NK-92 (cell line): Measurements from ENCODE around the gene HMGXB3.

ENCODE experiments used
- DNase-seq: peaks from one replicate; lab custom pipeline; 2025; ENCODE audit not compliant: unreplicated experiment; lab: John Stamatoyannopoulos, UW

HMGXB3 gene, protein sequence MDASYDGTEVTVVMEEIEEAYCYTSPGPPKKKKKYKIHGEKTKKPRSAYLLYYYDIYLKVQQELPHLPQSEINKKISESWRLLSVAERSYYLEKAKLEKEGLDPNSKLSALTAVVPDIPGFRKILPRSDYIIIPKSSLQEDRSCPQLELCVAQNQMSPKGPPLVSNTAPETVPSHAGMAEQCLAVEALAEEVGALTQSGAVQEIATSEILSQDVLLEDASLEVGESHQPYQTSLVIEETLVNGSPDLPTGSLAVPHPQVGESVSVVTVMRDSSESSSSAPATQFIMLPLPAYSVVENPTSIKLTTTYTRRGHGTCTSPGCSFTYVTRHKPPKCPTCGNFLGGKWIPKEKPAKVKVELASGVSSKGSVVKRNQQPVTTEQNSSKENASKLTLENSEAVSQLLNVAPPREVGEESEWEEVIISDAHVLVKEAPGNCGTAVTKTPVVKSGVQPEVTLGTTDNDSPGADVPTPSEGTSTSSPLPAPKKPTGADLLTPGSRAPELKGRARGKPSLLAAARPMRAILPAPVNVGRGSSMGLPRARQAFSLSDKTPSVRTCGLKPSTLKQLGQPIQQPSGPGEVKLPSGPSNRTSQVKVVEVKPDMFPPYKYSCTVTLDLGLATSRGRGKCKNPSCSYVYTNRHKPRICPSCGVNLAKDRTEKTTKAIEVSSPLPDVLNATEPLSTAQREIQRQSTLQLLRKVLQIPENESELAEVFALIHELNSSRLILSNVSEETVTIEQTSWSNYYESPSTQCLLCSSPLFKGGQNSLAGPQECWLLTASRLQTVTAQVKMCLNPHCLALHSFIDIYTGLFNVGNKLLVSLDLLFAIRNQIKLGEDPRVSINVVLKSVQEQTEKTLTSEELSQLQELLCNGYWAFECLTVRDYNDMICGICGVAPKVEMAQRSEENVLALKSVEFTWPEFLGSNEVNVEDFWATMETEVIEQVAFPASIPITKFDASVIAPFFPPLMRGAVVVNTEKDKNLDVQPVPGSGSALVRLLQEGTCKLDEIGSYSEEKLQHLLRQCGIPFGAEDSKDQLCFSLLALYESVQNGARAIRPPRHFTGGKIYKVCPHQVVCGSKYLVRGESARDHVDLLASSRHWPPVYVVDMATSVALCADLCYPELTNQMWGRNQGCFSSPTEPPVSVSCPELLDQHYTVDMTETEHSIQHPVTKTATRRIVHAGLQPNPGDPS (N-terminal part only)

DNA sequence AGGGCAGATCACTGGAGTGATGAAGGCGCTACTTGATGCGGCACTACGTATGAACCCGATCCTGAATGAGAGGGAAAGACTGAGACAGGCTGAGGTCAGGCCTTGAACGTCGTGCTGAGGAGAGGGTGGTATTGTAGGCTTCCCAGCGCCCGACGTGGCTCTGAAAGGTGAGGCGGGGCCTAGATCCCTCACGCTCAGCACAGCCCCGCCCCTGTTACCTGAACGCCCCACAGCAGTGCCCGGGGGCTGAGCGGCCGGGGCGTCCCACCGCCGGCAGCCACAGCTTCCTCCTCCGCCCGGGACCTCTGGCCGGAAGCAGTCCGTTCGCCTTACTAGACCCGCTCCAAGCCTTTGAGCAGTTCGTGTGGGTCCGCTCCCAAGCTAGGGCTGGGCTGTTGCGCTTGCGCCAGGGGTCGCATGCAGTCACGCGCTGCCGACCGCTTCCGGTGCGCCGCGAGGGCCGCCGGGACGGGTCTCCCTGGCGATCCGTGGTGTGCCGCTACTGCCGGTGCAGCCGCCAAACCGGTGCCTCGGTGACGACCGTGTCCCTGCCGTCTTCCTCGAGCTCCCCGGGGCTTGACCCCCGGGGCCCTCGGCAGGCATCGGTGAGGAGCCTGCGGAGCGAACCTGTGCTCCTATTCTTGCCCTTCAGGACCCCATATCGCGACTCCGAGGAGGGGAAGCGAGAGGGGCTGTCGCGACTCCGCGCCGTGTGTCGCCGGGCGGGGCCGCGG is at the start of gene HMGXB3, which contains the start of gene TIGD6:
Gene HMGXB3, plus strand, starts transcription at position 484 of the 734 bp plus-strand sequence. CDS start 4,114 bp downstream, outside the sequence.
Gene TIGD6, minus strand, starts transcription at position 399 of the 734 bp plus-strand sequence. CDS start 4,306 bp downstream, outside the sequence.
- peak; percentile 32 for DNase-seq

DNA sequence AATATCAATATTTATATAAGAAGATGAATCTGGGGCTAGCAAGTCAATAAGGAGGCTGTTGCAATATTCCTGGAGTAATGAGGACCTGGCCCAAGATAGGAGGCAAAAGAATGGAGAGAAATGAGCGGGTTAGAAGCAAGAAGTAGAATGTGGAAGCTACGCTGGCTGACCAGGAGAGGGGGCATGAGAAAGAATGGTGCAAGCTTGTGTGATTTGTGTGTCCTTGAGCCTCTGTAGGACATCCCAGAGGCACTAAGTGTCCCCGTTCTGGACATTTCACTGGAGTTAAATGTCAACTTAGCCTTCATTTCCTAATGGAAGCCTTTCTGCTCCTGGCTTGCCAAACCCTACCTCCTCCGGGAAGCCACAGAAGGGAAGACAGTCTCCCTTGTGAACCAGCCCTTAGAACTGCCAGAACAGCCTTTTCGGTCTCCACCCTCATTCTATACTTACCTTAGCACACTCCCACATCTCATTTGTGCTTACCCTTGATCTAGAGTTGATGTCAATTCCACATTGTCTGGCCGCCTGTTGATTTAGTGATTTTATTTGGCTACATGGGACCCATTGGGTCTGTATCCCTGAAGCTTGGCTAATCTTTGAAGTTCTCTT is 49.3 kb upstream of the HMGXB3 start:
- DNase-seq: no peak

DNA sequence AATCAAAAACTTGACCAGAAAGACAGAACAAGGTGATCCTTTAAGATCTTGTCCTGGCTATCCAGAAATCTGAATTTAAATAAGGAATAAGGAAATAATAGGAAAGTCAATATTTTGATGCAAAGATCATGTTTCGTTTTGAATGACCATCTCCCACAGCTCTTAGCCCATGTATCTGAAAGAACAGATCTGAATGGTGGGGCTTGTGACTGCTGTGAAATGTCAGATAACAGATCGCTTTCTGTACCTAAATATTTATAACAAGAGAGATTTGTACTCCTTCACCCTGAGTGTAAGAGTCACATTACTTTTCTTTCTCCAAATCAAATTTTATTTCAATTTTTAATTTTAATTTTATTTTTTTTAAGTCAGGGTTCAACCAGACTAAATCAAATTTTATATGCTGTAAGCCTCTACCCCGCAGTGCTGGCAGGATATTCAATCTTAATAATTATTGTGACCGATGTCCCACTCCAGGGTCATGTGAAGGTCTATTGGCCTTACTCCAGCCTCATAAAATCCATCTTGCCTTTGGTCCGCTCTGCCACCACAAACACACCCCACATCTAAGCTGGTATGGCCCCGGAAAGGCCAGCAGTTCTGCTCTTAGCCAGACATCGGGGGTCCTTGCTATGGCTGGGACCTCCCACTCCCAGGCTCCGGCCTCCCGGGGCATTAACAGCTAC is 47.0 kb upstream of the HMGXB3 start:
- no peak for DNase-seq

DNA sequence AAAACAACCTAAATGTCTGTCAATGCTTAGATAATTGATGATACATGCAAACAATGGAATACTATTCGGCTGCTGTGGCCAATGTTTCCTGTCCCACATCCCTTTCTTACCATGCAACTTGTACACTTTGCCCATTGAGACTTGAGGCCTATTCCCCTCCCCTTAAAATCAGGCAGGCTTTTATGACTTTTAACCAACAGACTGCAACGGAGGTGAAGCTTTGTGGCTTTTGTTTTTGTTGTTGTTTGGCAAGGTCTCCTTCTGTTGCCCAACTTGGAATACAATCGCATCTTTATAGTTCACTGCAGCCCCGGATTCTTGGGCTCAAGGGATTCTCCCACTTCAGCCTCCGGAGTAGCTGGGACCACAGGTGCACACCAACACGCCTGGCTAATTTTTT is 45.7 kb upstream of the HMGXB3 start:
- DNase-seq: no peak

DNA sequence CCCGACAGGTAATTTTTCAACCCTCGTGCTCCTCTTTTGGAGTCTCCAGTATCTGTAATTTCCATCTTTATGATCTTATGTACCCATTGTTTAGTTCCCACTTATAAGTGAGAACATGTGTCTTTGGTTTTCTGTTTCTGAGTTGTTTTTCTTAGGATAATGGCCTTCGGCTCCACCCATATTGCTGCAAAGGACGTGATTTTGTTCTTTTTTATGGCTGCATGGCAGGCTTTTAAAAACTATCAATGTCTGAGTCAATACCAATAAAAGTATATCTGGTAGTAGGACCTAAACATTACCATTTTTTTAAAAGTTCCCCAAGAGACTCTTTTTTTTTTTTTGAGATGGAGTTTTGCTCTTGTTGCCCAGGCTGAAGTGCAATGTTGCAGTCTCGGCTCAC is 43.9 kb upstream of the HMGXB3 start:
- DNase-seq: no peak

DNA sequence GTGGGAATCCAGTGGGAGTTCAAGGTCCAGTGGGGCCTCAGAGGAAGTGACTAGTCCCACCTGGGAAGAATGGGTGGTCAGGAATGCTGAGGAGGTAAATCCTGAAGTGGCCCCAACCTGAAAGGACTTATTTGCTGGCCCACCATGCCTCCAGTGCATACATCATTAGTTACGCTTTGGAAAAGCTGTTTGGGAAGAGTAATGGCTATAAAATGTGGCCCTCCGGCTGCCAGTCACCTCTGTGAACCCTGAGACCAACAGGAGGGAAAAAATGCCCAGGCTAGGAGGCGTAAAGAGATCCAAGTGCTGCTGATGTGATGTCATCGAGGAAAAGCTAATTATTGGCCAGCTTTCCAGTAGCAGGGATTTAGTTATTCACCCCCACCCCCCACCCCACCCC is 42.7 kb upstream of the HMGXB3 start:
- no peak for DNase-seq

DNA sequence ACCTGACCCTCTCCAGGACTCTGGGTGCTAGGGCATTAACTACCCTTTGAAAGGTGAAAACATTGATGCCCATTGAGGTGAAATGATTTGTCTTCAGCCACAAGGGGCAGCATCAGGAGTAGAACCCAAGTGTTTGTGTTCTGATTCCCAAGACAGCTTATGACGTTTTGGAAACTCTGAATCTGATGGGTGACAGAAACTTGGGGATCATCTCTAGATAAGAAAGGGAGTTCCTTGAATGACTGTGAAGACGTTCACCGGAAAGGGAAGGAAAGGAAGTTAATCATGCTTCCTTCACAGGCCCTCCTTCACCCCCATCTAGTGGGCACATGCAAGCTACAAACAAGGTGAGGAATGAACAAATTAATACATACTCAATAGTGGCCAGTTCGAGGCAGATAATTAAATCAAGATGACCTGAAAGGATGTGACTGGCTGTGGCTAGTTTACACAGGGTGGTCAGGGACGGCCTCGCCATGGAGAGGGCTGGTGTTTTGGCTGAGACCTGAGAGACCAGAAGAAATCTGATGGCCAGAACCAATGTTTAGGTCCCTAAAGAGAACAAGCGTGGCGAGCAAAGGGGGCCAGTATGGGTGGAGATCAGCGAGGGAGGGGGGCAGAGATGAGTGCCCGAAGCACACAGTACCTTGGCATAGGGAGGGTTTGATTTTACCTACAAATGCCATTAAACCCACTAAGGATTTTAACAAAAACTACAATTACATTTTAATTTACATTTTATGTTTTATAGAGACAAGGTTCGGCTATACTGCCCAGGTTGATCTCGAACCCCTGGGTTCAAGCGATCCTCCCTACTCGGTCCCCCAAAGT is 40.9 kb upstream of the HMGXB3 start:
- no peak for DNase-seq

DNA sequence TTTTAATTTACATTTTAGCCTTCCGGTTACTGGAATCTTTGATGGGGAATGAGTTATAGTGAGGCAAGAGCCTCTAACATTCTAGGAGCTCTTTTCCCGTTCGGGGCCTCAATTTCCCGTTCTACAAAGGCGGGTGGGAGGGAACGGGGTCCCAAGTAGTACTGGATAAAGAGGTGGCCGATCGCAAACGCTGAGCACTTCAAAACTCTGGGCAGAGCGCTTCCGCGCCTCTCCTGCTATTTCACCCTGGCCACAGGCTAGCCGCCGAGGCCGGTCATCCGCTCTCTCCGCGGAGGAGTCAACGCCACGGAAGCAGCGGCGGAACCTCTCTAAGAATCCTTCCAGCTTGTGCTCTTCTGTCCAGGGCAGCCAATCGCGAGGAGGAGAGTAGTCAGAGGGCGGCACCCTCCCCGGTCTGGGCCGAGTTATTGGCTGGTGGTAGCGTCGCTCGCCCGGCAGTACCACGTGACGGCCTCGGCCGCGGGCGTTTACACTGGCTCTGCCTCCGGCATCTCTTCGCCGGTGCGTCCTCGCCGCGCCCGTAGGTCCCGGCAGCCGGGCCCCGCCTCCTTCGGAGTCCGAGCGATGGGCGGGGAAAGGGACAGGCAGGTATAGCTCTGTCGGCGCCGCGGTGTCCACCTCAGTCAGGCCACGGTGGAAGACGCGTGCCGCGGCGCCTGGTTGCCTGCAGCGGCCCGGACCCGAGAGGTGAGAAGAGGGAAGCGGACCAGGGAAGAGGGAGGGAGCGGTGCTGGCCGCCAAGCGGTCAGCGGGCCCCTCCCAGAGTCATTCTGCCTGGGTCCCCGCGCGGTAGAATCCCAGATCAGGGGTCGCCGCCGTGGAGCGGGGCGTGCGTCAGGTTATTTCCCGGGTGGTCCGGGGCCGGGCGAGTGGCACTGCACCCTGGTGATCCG is 40.0 kb upstream of the HMGXB3 start, which contains the start of gene SLC26A2:
Gene SLC26A2, plus strand, starts transcription at position 487 of the 914 bp plus-strand sequence. CDS start 16,895 bp downstream, outside the sequence.
- DNase-seq: peak; percentile 38

DNA sequence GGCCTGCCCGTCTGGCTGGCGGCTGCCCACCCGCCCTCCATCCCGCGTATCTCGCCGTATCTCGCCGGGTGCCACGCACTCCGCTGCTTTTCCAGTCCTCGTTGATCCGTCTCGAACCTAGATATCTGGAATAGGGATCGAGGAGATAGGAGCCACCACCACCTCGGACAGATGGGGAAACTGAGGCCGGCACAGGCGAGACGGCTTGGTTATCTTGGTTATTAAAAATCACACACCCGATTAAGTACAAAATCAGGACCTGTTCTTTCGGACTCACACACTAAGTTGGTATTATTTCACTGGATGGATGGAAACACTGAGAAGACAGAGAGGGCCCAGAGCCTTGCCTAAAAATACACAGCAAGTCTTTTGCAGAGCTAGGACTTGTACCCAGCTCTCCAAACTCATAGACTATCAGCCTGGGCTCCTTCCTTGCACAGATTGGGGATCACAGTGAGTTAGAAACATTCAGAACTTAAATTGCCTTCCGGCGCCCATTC is 39.3 kb upstream of the HMGXB3 start:
- DNase-seq: no peak

DNA sequence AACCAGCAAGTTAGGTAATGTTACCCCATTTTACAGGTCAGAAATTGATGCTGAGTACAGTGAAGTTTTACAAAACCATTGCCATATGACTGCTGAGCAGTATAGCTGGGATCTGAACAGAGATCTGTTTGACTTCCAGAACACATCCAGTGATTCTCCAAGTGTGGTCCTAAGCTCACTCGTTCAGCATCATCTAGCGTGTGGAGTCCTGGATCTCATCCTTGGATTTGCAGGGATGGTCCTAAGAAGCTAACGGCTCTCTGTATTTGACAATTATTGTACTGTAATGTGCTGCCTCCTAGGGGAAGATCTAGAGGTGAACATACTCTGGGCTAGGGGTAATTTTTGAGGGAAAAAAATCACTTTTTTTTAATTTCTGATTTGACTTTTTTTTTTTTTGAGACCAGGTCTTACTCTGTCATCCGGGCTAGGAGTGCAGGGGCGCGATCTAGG is 38.6 kb upstream of the HMGXB3 start:
- no peak for DNase-seq

DNA sequence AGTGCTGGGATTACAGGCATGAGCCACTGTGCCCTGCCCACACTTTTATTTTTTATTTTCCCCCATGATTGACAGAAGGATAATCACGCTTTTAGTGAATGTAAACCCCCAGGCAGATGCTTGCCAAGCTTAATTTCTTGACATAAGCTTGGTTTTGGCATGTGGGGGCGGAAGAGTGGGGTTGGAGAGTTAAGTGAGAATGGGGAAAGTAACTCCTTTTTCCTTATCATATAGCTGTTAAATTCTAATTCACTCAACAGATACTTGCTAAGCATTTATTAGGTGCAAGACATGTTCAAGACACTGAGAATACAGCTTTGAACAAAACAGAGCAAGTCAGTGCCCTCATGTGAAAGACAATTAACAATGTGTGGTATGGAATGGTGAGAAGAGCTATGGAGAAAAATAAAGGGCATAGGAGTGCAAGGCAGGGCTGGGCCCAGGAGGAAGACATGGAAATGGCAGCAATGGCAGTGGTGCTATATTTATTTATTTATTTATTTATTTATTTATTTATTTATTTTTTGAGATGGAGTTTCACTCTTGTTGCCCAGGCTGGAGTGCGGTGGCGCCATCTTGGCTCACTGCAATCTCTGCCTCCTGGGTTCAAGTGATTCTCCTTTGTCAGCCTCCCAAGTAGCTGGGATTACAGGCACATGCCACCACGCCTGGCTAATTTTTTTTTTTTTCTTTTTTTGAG is 37.8 kb upstream of the HMGXB3 start:
- no peak for DNase-seq

DNA sequence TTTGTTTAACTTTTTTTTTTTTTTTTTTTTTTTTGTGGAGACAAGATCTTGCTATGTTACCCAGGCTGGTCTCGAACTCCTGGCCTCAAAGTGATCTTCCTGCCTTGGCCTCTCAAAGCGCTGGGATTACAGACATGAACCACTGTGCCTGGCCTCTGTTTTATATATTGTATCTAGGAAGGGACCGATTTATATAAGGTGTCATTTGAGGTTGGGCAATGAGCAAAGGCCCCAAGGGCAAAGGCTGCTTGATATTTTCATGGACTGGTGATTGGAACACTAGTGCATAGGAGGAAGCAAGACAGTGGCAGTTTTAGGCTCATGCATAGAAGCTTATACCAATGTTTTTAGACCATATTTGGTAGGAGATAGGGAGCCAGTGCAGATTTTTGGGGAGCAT is 36.8 kb upstream of the HMGXB3 start:
- DNase-seq: no peak

DNA sequence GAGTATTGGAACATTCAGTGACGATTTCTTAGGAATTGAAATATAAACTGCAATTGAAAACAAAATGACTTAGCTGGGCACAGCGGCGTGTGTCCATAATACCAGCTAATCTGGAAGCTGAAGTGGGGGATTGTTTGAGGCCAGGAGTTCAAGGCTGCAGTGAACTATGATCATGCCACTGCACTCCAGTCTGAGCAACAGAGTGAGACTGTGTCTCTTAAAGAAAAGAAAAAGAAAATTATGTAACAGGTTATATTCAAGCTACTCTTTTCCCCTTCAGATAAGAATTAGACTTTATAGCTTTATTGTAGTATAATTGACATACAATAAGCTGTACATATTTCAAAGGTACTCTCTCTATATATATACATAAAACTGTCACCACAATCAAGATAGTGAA is 33.6 kb upstream of the HMGXB3 start:
- DNase-seq: no peak

DNA sequence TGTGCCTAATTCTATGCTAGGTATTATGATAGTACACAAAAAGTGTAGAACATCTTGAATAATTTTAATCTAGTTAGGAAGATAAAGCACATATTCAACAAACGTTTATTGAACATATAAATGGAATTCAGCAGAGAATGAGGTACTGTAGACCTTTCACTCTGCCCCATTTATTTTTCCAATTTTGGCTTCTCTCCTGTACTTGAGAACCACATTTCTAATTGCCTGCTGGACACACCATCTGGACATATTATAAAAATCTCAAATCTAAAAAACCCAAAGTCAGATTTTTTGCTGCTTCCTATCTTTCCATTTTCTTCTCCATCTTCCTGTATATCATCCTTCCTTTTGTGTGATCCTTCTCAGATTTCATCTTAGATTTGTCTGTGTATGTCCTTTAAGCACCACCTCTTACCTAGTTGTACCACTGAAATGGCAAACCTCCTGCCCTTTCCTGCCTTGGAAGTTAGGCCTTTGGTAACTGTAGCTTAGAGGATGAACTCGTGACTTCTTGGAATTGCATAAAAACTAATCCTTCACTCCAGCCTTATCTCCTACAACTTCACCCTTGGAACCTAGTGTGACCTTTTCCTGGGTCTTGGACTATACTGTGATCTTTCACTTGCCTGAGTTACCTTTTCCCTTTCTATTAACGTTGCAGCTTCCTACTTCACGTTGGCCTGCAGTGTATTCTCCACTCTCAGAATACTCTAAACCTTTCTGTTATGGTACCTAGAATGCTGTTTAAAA is 31.2 kb upstream of the HMGXB3 start:
- DNase-seq: no peak

DNA sequence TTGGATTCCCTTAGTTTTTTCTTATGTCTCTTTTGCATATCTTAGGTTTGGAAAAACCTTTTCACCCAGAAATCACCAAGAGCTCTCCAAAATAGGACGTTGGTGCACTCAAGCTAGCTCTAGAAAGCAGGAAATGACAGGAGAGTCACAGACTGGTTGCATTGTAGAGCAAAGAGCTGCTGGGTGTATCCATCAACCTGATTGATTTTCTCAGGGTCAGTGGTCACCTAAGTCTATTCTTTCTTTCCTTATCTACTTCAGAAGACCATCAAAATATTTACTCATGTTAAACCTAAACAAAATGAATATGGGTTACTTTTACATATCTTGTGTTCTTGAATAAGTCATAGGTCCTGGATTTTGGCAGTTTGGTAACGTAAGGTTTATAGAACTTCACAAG is 25.1 kb upstream of the HMGXB3 start:
- DNase-seq: no peak

DNA sequence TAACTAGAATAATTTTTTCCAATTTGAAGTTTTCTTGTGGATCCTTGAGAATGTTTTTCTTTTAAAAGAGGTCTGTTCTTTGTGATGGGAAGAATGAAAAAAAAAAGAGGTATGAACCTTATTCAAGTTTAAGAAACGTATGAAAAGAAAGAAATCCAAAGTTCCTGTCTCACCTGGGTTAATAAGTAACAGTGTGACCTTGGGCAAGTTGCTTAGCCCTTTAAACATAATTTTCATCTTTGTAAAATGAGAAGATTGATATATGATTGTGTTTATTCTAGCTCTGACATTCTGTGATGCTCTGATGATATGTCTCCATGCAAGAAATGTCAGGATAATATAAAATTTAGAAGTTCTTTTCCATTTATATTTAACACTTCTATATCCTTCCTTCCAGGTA is 20.6 kb upstream of the HMGXB3 start:
- DNase-seq: no peak
